PC-3 (cell line): Measurements from ENCODE around the gene TAOK2.

Experiments used
- EZH2 ChIP-seq: fragments of 300-600 bp; sonication (generic); IDR thresholded peaks from one replicate; pipeline ENCODE4 v1.6.1; 2017; ENCODE audit warnings: antibody characterized with exemption, mild to moderate bottlenecking, low read length; ENCODE audit not compliant: unreplicated experiment
- EZH2phosphoT487 ChIP-seq: fragments of 300-600 bp; sonication (generic); IDR thresholded peaks from 2 replicates; pipeline ENCODE4 v1.6.1; 2018; ENCODE audit warnings: mild to moderate bottlenecking, antibody characterized with exemption, low read length, borderline replicate concordance
- TF ChIP-seq, protein P1 (sequence below): fragments of 300-600 bp; sonication (generic); conservative IDR thresholded peaks from 2 replicates; pipeline ENCODE4 v1.5.1; 2017; ENCODE audit warnings: antibody characterized with exemption, low read depth, mild to moderate bottlenecking, low read length

DNA sequence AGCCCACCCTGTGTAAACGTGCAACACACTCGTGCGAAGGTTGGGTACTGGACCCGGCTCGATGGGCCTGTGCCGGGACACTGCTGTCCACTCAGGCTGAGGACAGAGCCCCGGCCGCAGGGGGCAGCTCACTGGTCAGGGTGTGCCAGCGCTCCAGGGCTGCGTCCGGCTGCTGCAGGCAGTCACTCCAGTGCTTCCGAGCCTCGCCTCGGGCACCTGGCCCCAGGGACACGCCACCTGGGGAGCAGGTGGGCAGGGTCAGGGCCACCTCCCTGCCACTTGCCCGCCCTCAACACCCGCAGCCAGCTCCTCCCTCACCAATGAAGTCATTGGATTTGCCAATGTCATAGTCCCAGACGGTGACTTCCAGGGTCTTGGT lies 32.4 kb downstream of the TAOK2 start:
- TF ChIP-seq, protein P1, sequence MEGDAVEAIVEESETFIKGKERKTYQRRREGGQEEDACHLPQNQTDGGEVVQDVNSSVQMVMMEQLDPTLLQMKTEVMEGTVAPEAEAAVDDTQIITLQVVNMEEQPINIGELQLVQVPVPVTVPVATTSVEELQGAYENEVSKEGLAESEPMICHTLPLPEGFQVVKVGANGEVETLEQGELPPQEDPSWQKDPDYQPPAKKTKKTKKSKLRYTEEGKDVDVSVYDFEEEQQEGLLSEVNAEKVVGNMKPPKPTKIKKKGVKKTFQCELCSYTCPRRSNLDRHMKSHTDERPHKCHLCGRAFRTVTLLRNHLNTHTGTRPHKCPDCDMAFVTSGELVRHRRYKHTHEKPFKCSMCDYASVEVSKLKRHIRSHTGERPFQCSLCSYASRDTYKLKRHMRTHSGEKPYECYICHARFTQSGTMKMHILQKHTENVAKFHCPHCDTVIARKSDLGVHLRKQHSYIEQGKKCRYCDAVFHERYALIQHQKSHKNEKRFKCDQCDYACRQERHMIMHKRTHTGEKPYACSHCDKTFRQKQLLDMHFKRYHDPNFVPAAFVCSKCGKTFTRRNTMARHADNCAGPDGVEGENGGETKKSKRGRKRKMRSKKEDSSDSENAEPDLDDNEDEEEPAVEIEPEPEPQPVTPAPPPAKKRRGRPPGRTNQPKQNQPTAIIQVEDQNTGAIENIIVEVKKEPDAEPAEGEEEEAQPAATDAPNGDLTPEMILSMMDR = no peak
- TF ChIP-seq EZH2 = no peak
- TF ChIP-seq EZH2phosphoT487 = no peak
